ENCODE data around the gene TADA3. TPM values are rescaled to one million over a fixed set of nuclear protein-coding genes. Genes with fewer than 3 reads are reported as not detected.
"Not testable (repeated sequence)": the region's sequence is repeated elsewhere in the genome, so short reads cannot be mapped to it uniquely, and the experiment has no call there.

TADA3 gene
- total RNA-seq, 1 donor from 2014 or later: 54.7 TPM

- no peak for TF ChIP-seq CTCF (conservative IDR thresholded peaks at IDR 0.05; ENCODE audit: low read depth, low read length)
- DNase-seq (ENCODE audit: low read depth): no peak
- no peak overlapping the region for H3K4me3 ChIP-seq (ENCODE audit: low read depth, low read length)
Observed at GRCh38 chr3:9779721-9780457, 12.4 kb downstream of the TADA3 start.

GRCh38 chr3:9779075-9779593 lies 13.1 kb downstream of the TADA3 start:
- TF ChIP-seq CTCF (conservative IDR thresholded peaks at IDR 0.05; ENCODE audit: low read depth, low read length): no peak
- no peak for DNase-seq (ENCODE audit: low read depth)
- no peak overlapping the region for H3K4me3 ChIP-seq (ENCODE audit: low read depth, low read length)

- DNase-seq (ENCODE audit: low read depth): no peak
- no peak for TF ChIP-seq CTCF (conservative IDR thresholded peaks at IDR 0.05; ENCODE audit: low read depth, low read length)
- no peak overlapping the region for H3K4me3 ChIP-seq (ENCODE audit: low read depth, low read length)
Observed at GRCh38 chr3:9778143-9779074, 13.9 kb downstream of the TADA3 start.

GRCh38 chr3:9777694-9778021 lies 14.6 kb downstream of the TADA3 start:
- no peak for DNase-seq (ENCODE audit: low read depth)
- TF ChIP-seq CTCF (conservative IDR thresholded peaks at IDR 0.05; ENCODE audit: low read depth, low read length): no peak
- no peak overlapping the region for H3K4me3 ChIP-seq (ENCODE audit: low read depth, low read length)

GRCh38 chr3:9776896-9777693 lies 15.2 kb downstream of the TADA3 start:
- TF ChIP-seq CTCF (conservative IDR thresholded peaks at IDR 0.05; ENCODE audit: low read depth, low read length): no peak
- H3K4me3 ChIP-seq (ENCODE audit: low read depth, low read length): no peak overlapping the region
- no peak for DNase-seq (ENCODE audit: low read depth)

GRCh38 chr3:9771007-9771406 lies 21.3 kb downstream of the TADA3 start:
- DNase-seq (ENCODE audit: low read depth); H3K4me3 ChIP-seq (ENCODE audit: low read depth, low read length): not testable (repeated sequence)
